A204.1 (cell line): Measurements from ENCODE around the gene DTNBP1.

Experiments
- FAIRE-seq: peaks from 2 replicates; lab custom pipeline; 2012; peaks lifted over from hg19 to GRCh38; lab: Jason Lieb, UNC

The DTNBP1 gene

GRCh38 chr6:15531973-15532372 lies 130.9 kb downstream of the DTNBP1 start:
- no peak for FAIRE-seq

GRCh38 chr6:15530411-15530810 lies 132.4 kb downstream of the DTNBP1 start:
- no peak for FAIRE-seq

GRCh38 chr6:15528870-15529269 lies 134.0 kb downstream of the DTNBP1 start:
- no peak for FAIRE-seq

GRCh38 chr6:15527838-15528617 lies 134.8 kb downstream of the DTNBP1 start:
- FAIRE-seq, result no peak

GRCh38 chr6:15526212-15526701 lies 136.6 kb downstream of the DTNBP1 start:
- no peak for FAIRE-seq

GRCh38 chr6:15524861-15525401 lies 137.9 kb downstream of the DTNBP1 start:
- no peak for FAIRE-seq

GRCh38 chr6:15523679-15524630 lies 138.9 kb downstream of the DTNBP1 start:
- FAIRE-seq, result no peak

GRCh38 chr6:15522856-15523529 lies 139.8 kb downstream of the DTNBP1 start:
- FAIRE-seq, result no peak

- no peak for FAIRE-seq
Observed at GRCh38 chr6:15522427-15522826, 140.4 kb downstream of the DTNBP1 start.

GRCh38 chr6:15522026-15522425 lies 140.8 kb downstream of the DTNBP1 start:
- no peak for FAIRE-seq

- no peak for FAIRE-seq
Observed at GRCh38 chr6:15521582-15521981, 141.2 kb downstream of the DTNBP1 start.

GRCh38 chr6:15520626-15521203 lies 142.1 kb downstream of the DTNBP1 start:
- FAIRE-seq, result no peak

GRCh38 chr6:15519681-15520080 lies 143.1 kb downstream of the DTNBP1 start:
- no peak for FAIRE-seq

GRCh38 chr6:15518878-15519277 lies 143.9 kb downstream of the DTNBP1 start:
- no peak for FAIRE-seq

GRCh38 chr6:15518057-15518456 lies 144.8 kb downstream of the DTNBP1 start:
- FAIRE-seq, result no peak

GRCh38 chr6:15517600-15517999 lies 145.2 kb downstream of the DTNBP1 start:
- FAIRE-seq, result no peak

- FAIRE-seq, result no peak
Observed at GRCh38 chr6:15516923-15517560, 145.8 kb downstream of the DTNBP1 start.

GRCh38 chr6:15516378-15516777 lies 146.4 kb downstream of the DTNBP1 start:
- no peak for FAIRE-seq

GRCh38 chr6:15515660-15516375 lies 147.0 kb downstream of the DTNBP1 start:
- FAIRE-seq, result no peak

GRCh38 chr6:15515226-15515625 lies 147.6 kb downstream of the DTNBP1 start:
- FAIRE-seq, result no peak
